Body of pancreas (tissue), 4 donors: Measurements from ENCODE around the gene CDC42EP5. TPM values are rescaled to one million over a fixed set of nuclear protein-coding genes. Genes with fewer than 3 reads are reported as not detected.

Experiments used
- ATAC-seq: fragments of 150-250 bp; one replicate; pipeline ENCODE4 v1.9.1; 2016
- DNase-seq, 4 donors: peaks; one replicate each; pipeline ENCODE4 v3.0.0-alpha.2; 2019
- H3K27ac ChIP-seq, 4 donors: fragments of 200-600 bp; sonication (generic); 1 replicate in 3 of 4; 2 replicates in 1 of 4; pipeline versions ENCODE4 v1.5.1 to v1.6.1; 2016 to 2019; ENCODE audit warnings: mild to moderate bottlenecking in 1 of 4, mixed read lengths in 1 of 4, moderate library complexity in 1 of 4
- H3K27me3 ChIP-seq, 2 donors: fragments of 200-600 bp; sonication (generic); one replicate each; pipeline ENCODE4 v1.6.0; 2016; ENCODE audit warnings: mild to moderate bottlenecking in 1 of 2
- H3K36me3 ChIP-seq, 2 donors: fragments of 200-600 bp; sonication (generic); replicated peaks in 1 of 2; 2 replicates each; pipeline ENCODE4 v1.5.1; 2016; ENCODE audit warnings: low read depth in 2 of 2; ENCODE audit not compliant: insufficient read depth in 1 of 2
- H3K4me1 ChIP-seq: fragments of 200-600 bp; sonication (generic); one replicate; pipeline ENCODE4 v1.6.0; 2016
- H3K4me3 ChIP-seq, 2 donors: fragments of 200-600 bp; sonication (generic); 1 replicate in 1 of 2; 2 replicates in 1 of 2; pipeline ENCODE4 v1.5.1; 2016 to 2019
- H3K9me3 ChIP-seq, 3 donors: fragments of 200-600 bp; sonication (generic); 1 replicate in 2 of 3; 2 replicates in 1 of 3; pipeline ENCODE4 v1.5.1; 2016
- CTCF ChIP-seq, 7 experiments: fragments of 450-650 bp in 4 of 7; fragments of 200-600 bp in 3 of 7; sonication (generic) in 3 of 7; IDR thresholded peaks; one replicate each; pipeline ENCODE4 v1.5.1; 2016 to 2019; ENCODE audit warnings: antibody characterized with exemption in 7 of 7
- POLR2A ChIP-seq, 3 donors: fragments of 450-650 bp; IDR thresholded peaks; one replicate each; pipeline ENCODE4 v1.6.1; 2016; ENCODE audit warnings: antibody characterized with exemption in 3 of 3, mild to moderate bottlenecking in 2 of 3
- WGBS, 2 donors: methylation state at CpG; one replicate each; pipeline ENCODE4 v1.1.5; 2017; 5-methylcytosine and 5-hydroxymethylcytosine counted together
- intact Hi-C: fragments of 100-400 bp; cut with DNase I; formaldehyde crosslinking; loops from one replicate; pipeline ENCODE4 v1.15.1; 2023
- total RNA-seq, 2 donors: library from RNA; depleted of rRNA; stranded (reverse); fragments of >200 nt; gene quantifications; one replicate each; pipeline ENCODE4 v1.1.0, GENCODE V29; 2016

Gene CDC42EP5, protein sequence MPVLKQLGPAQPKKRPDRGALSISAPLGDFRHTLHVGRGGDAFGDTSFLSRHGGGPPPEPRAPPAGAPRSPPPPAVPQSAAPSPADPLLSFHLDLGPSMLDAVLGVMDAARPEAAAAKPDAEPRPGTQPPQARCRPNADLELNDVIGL
- total RNA-seq, result 10 to 100 TPM; 18.2 to 92.9 TPM

DNA sequence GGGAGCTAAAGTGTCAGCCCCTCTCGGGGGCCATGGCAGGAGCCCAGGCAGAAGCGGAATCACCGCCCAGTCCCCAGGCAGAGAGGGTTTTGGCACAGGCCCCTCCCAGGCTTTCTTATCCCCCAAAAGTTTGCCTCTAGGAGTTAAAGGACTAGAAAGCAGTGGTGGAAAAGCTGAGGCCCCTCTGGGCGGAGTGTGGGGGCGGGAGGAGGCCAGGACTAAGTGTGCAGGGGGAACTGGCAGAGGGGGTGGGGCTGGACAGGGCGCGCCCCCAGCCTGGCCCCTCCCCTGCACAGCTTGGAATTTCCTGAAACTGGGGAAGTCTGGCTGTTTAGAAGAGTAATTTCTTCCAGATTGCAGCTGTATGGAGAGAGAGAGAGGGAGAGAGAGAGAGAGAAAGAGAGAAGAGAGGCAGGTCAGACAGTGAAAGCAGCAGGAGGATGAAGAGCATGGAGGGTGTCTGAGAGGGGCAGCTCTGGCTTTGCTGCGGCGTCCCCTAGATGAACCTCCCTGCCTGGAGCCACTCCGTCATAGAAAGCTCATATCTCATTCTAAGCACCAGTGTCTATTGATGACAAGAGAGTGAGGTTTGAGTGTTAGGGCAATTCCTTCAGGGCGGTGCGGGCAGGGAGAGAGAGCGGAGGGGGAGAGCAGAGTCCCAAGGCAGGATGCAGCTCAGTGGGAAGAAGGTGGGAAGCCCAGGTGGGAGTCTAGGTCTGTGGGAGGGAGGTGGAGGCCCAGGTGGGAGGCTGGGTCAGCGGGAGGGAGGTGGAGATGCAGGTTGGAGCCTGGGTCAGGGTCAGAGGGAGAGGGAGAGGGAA is at the start of gene CDC42EP5:
TSS of gene CDC42EP5 (minus strand) at position 226 of the 821 bp plus-strand sequence. CDS start 7,749 bp downstream, outside the sequence.
- DNase-seq (peak; percentile 51 to 60 (median 57)), ATAC-seq (peak; percentile 58)
- no peaks in the 10 kb centered on the region for H3K9me3 ChIP-seq
- peak within 1 kb of the TSS; percentile 11 to 82 (median 63) for H3K27ac ChIP-seq
- H3K4me3 ChIP-seq, result no peak within 1 kb of the TSS
- peaks cover 44% of the 10 kb centered on the region for H3K4me1 ChIP-seq
- intact Hi-C loops, result no loop called here
- WGBS, 2 donors, result 37 to 42% methylated on average over 11 to 14 of the region's 14 CpGs
- no peaks in the 10 kb centered on the region for H3K27me3 ChIP-seq
- H3K36me3 ChIP-seq, result no peaks in the 10 kb centered on the region
- TF ChIP-seq CTCF (IDR thresholded peaks at IDR 0.05) (no peak), POLR2A (IDR thresholded peaks at IDR 0.05) (peak in 2 of 3 donors; percentile 35 to 53)

- H3K4me1 ChIP-seq, result no peaks in the 10 kb centered on the region
- intact Hi-C loops, result no loop called here
- peaks cover 0 to 3% of the 10 kb centered on the region in 2 donors for H3K27me3 ChIP-seq
- DNase-seq (no peak), ATAC-seq (no peak)
- no peaks in the 10 kb centered on the region for H3K36me3 ChIP-seq
- no peak for TF ChIP-seq CTCF (IDR thresholded peaks at IDR 0.05)
- no peak for TF ChIP-seq POLR2A (IDR thresholded peaks at IDR 0.05)
- H3K27ac ChIP-seq, result no peak overlapping the region
- no peak overlapping the region for H3K4me3 ChIP-seq
- 62 to 70% methylated on average over 6 of the region's 6 CpGs for WGBS, 2 donors
- no peaks in the 10 kb centered on the region for H3K9me3 ChIP-seq
Measured at GRCh38 chr19:54521860-54522513, 48.9 kb upstream of the CDC42EP5 start.

- DNase-seq, result no peak
- H3K36me3 ChIP-seq, result no peaks in the 10 kb centered on the region
- H3K4me3 ChIP-seq, result no peak overlapping the region
- H3K9me3 ChIP-seq, result no peaks in the 10 kb centered on the region
- no peak overlapping the region for H3K27ac ChIP-seq
- intact Hi-C loops, result no loop called here
- WGBS, 2 donors, result 35 to 51% methylated on average over 17 to 18 of the region's 18 CpGs
- H3K4me1 ChIP-seq, result no peaks in the 10 kb centered on the region
- peaks cover 0 to 3% of the 10 kb centered on the region in 2 donors for H3K27me3 ChIP-seq
- no peak for TF ChIP-seq CTCF (IDR thresholded peaks at IDR 0.05)
- no peak for TF ChIP-seq POLR2A (IDR thresholded peaks at IDR 0.05)
- ATAC-seq, result no peak
Measured at GRCh38 chr19:54521022-54521859, 48.1 kb upstream of the CDC42EP5 start.

DNA sequence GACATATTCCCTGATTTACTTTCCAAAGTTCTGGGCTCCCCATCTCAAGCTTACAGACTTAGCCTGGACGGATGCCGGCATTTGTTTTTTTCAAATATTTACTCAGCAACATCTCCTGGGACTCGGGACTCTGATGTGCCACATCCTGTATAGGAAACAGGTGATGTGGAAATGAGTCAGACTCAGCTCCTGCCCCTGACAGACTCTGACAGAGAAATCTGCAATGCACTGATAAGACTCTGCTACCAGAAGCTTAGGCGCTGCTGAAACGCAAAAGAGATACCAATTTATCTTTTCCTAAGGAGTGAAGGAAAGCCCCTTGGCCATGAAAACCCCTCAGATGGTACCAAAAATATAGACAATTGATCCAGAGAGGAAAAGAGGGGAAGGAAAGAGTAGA is 45.7 kb upstream of the CDC42EP5 start:
- 50 to 54% methylated on average over 5 of the region's 5 CpGs for WGBS, 2 donors
- Histone ChIP-seq H3K27ac (no peak overlapping the region), H3K36me3 (no peaks in the 10 kb centered on the region), H3K4me1 (no peaks in the 10 kb centered on the region), H3K27me3 (peaks cover 0 to 5% of the 10 kb centered on the region in 2 donors), H3K4me3 (no peak overlapping the region), H3K9me3 (no peaks in the 10 kb centered on the region)
- no peak for ATAC-seq
- TF ChIP-seq CTCF (IDR thresholded peaks at IDR 0.05) (no peak), POLR2A (IDR thresholded peaks at IDR 0.05) (no peak)
- intact Hi-C loops, result no loop called here
- no peak for DNase-seq
